Mesenchymal stem cell (in vitro differentiated cells and primary cell): ENCODE data around the gene KCNH6.

Experiments
- DNase-seq: peaks from one replicate; pipeline ENCODE4 v3.0.0-alpha.2; 2013
- H2AFZ ChIP-seq: one replicate; pipeline ENCODE4 v1.6.1; 2013; ENCODE audit warnings: low read depth, mild to moderate bottlenecking, control low read depth, inconsistent platforms, low read length, moderate library complexity
- H2AK5ac ChIP-seq: 2 replicates; pipeline ENCODE4 v1.6.1; 2013; ENCODE audit warnings: low read length, moderate library complexity, mild to moderate bottlenecking, inconsistent platforms; ENCODE audit not compliant: severe bottlenecking
- H2BK120ac ChIP-seq: one replicate; pipeline ENCODE4 v1.6.1; 2013; ENCODE audit warnings: low read depth, mild to moderate bottlenecking, inconsistent platforms, low read length, moderate library complexity
- H2BK12ac ChIP-seq, 2 experiments: one replicate each; pipeline ENCODE4 v1.6.1; 2013; ENCODE audit warnings: inconsistent platforms in 2 of 2, low read length in 2 of 2, mild to moderate bottlenecking in 2 of 2, moderate library complexity in 2 of 2, control low read depth in 1 of 2
- H2BK15ac ChIP-seq: one replicate; pipeline ENCODE4 v1.6.1; 2013; ENCODE audit warnings: mild to moderate bottlenecking, low read depth, inconsistent platforms; ENCODE audit not compliant: poor library complexity, severe bottlenecking
- H2BK5ac ChIP-seq: 2 replicates; pipeline ENCODE4 v1.6.1; 2013; ENCODE audit warnings: low read depth, mild to moderate bottlenecking, low read length, control low read depth, inconsistent platforms; ENCODE audit not compliant: poor library complexity, severe bottlenecking
- H3K14ac ChIP-seq, 2 experiments: one replicate each; pipeline ENCODE4 v1.6.1; 2013; ENCODE audit warnings: inconsistent platforms in 2 of 2, low read length in 2 of 2, control low read depth in 1 of 2, mild to moderate bottlenecking in 1 of 2, moderate library complexity in 1 of 2
- H3K18ac ChIP-seq, 2 experiments: one replicate each; pipeline ENCODE4 v1.6.1; 2013; ENCODE audit warnings: inconsistent platforms in 2 of 2, low read length in 2 of 2, control low read depth in 1 of 2, low read depth in 1 of 2, mild to moderate bottlenecking in 1 of 2
- H3K23ac ChIP-seq, 2 experiments: one replicate each; pipeline ENCODE4 v1.6.1; 2013; ENCODE audit warnings: inconsistent platforms in 2 of 2, low read length in 2 of 2, mild to moderate bottlenecking in 2 of 2, moderate library complexity in 2 of 2, control low read depth in 1 of 2
- H3K27ac ChIP-seq: 2 replicates; pipeline ENCODE4 v1.5.1; 2013; ENCODE audit warnings: mild to moderate bottlenecking, moderate library complexity, low read length, control low read depth, inconsistent platforms; ENCODE audit not compliant: poor library complexity, severe bottlenecking
- H3K27me3 ChIP-seq, 2 experiments: 2 replicates each; pipeline versions ENCODE4 v1.6.1 to v1.7.0; 2013; ENCODE audit warnings: low read length in 2 of 2, mild to moderate bottlenecking in 2 of 2, moderate library complexity in 2 of 2, control low read depth in 1 of 2, inconsistent platforms in 1 of 2; ENCODE audit not compliant: control insufficient read depth in 1 of 2, insufficient read depth in 1 of 2
- H3K36me3 ChIP-seq, 2 experiments: 2 replicates each; pipeline versions ENCODE4 v1.6.1 to v1.7.0; 2013; ENCODE audit warnings: low read length in 2 of 2, control low read depth in 1 of 2, inconsistent platforms in 1 of 2, low read depth in 1 of 2, mild to moderate bottlenecking in 1 of 2; ENCODE audit not compliant: insufficient read depth in 2 of 2, control insufficient read depth in 1 of 2
- H3K4ac ChIP-seq, 2 experiments: one replicate each; pipeline ENCODE4 v1.6.1; 2013; ENCODE audit warnings: inconsistent platforms in 2 of 2, low read length in 2 of 2, mild to moderate bottlenecking in 2 of 2, moderate library complexity in 2 of 2, control low read depth in 1 of 2, low read depth in 1 of 2
- H3K4me1 ChIP-seq: 2 replicates; pipeline ENCODE4 v1.6.1; 2013; ENCODE audit warnings: low read depth, low read length, control low read depth; ENCODE audit not compliant: control insufficient read depth, insufficient read depth
- H3K4me2 ChIP-seq: 2 replicates; pipeline ENCODE4 v1.6.1; 2013; ENCODE audit warnings: low read length, mild to moderate bottlenecking, inconsistent platforms; ENCODE audit not compliant: poor library complexity, severe bottlenecking
- H3K4me3 ChIP-seq, 2 experiments: 2 replicates each; pipeline versions ENCODE4 v1.5.1 to v1.7.0; 2013; ENCODE audit warnings: low read length in 2 of 2, mild to moderate bottlenecking in 2 of 2, control low read depth in 1 of 2, low read depth in 1 of 2; ENCODE audit not compliant: insufficient read depth in 1 of 2
- H3K79me1 ChIP-seq: replicated peaks from 2 replicates; pipeline ENCODE4 v1.6.1; 2013; ENCODE audit warnings: mild to moderate bottlenecking, control low read depth, low read length, inconsistent platforms; ENCODE audit not compliant: poor library complexity, severe bottlenecking
- H3K9ac ChIP-seq: 2 replicates; pipeline ENCODE4 v1.7.0; 2013; ENCODE audit warnings: mild to moderate bottlenecking, low read length, moderate library complexity
- H3K9me3 ChIP-seq: 2 replicates; pipeline ENCODE4 v1.7.0; 2013; ENCODE audit warnings: mild to moderate bottlenecking, low read length; ENCODE audit not compliant: control insufficient read depth
- H4K8ac ChIP-seq: one replicate; pipeline ENCODE4 v1.6.1; 2013; ENCODE audit warnings: inconsistent platforms, mild to moderate bottlenecking, low read length, moderate library complexity
- H4K91ac ChIP-seq: one replicate; pipeline ENCODE4 v1.6.1; 2013; ENCODE audit warnings: mild to moderate bottlenecking, low read length, inconsistent platforms
- WGBS: methylation state at CpG from one replicate; pipeline ENCODE4 v1.1.7; 2013; ENCODE audit warnings: mixed read lengths; 5-methylcytosine and 5-hydroxymethylcytosine counted together

The KCNH6 gene

GRCh38 chr17:63491413-63491812, 31.7 kb upstream of the KCNH6 start:
- no peak overlapping the region for H2BK12ac ChIP-seq
- 83% methylated on average over 8 of the region's 8 CpGs for whole genome bisulfite sequencing
- H2AFZ ChIP-seq = no peak overlapping the region
- peaks cover 0 to 57% of the 10 kb centered on the region in 2 experiments for H3K27me3 ChIP-seq
- no peak overlapping the region for H3K27ac ChIP-seq
- no peak overlapping the region for H2AK5ac ChIP-seq
- H3K79me1 ChIP-seq = no peaks in the 10 kb centered on the region
- no peak overlapping the region for H3K18ac ChIP-seq
- no peak overlapping the region for H2BK120ac ChIP-seq
- no peak overlapping the region for H2BK15ac ChIP-seq
- no peak overlapping the region for H2BK5ac ChIP-seq
- no peak overlapping the region for H3K4me2 ChIP-seq
- H3K9ac ChIP-seq = no peak overlapping the region
- no peak overlapping the region for H4K91ac ChIP-seq
- DNase-seq = no peak
- no peak overlapping the region for H4K8ac ChIP-seq
- H3K9me3 ChIP-seq = no peaks in the 10 kb centered on the region
- H3K4me1 ChIP-seq = peaks cover 22% of the 10 kb centered on the region
- no peak overlapping the region for H3K4me3 ChIP-seq
- peaks cover 0 to 74% of the 10 kb centered on the region in 2 experiments for H3K36me3 ChIP-seq
- no peak overlapping the region for H3K4ac ChIP-seq
- H3K14ac ChIP-seq = no peak overlapping the region
- no peak overlapping the region for H3K23ac ChIP-seq

- Histone ChIP-seq H3K9ac (no peak overlapping the region), H2BK12ac (peak overlapping the region in 1 of 2 experiments; percentile 9)
- WGBS = 80% methylated on average over 10 of the region's 10 CpGs
Observed at GRCh38 chr17:63491977-63492618, 31.1 kb upstream of the KCNH6 start.

DNA sequence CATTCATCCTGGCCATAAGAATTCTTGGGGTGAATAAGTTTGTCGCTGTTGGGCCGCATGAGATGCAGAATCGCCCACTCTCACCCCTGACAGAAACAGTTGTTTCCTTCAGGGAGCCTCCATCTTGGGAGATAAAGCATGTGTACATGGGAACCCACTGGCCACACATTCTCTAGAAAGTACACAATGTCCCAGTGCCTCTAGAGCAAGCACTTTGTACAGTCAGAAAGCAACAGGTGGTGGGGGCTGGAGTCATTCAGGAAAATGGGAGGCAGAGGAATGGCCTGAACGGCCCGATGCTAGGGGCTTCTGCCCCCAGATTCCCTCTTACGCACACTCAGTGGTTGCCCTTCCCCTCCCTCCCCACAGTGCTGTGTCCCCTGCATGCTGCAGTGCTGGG, 30.2 kb upstream of the KCNH6 start:
- H2AK5ac ChIP-seq = no peak overlapping the region
- H3K79me1 ChIP-seq = no peaks in the 10 kb centered on the region
- H2AFZ ChIP-seq = no peak overlapping the region
- H3K36me3 ChIP-seq = peaks cover 0 to 60% of the 10 kb centered on the region in 2 experiments
- peaks cover 27% of the 10 kb centered on the region for H3K4me1 ChIP-seq
- H3K9ac ChIP-seq = no peak overlapping the region
- H3K9me3 ChIP-seq = no peaks in the 10 kb centered on the region
- no peak overlapping the region for H3K14ac ChIP-seq
- H3K23ac ChIP-seq = no peak overlapping the region
- H2BK120ac ChIP-seq = no peak overlapping the region
- peaks cover 0 to 46% of the 10 kb centered on the region in 2 experiments for H3K27me3 ChIP-seq
- no peak overlapping the region for H3K27ac ChIP-seq
- H3K4me2 ChIP-seq = no peak overlapping the region
- no peak overlapping the region for H4K8ac ChIP-seq
- H4K91ac ChIP-seq = no peak overlapping the region
- no peak overlapping the region for H3K18ac ChIP-seq
- H2BK12ac ChIP-seq = no peak overlapping the region
- no peak overlapping the region for H2BK5ac ChIP-seq
- DNase-seq = no peak
- no peak overlapping the region for H3K4me3 ChIP-seq
- H3K4ac ChIP-seq = no peak overlapping the region
- no peak overlapping the region for H2BK15ac ChIP-seq
- 89% methylated on average over 5 of the region's 6 CpGs for WGBS

More at GRCh38 chr17:63491977-63492618, 31.1 kb upstream of the KCNH6 start:
- no peak overlapping the region for H3K23ac ChIP-seq
- H3K9me3 ChIP-seq = no peaks in the 10 kb centered on the region
- no peak overlapping the region for H4K91ac ChIP-seq
- H3K4me3 ChIP-seq = no peak overlapping the region
- H3K27ac ChIP-seq = no peak overlapping the region
- no peak overlapping the region for H2AFZ ChIP-seq
- no peak for DNase-seq
- no peak overlapping the region for H3K4ac ChIP-seq
- no peak overlapping the region for H2AK5ac ChIP-seq
- H3K4me1 ChIP-seq = peaks cover 22% of the 10 kb centered on the region
- no peak overlapping the region for H2BK5ac ChIP-seq
- H2BK120ac ChIP-seq = no peak overlapping the region
- H3K36me3 ChIP-seq = peaks cover 0 to 68% of the 10 kb centered on the region in 2 experiments
- no peak overlapping the region for H3K4me2 ChIP-seq
- H3K18ac ChIP-seq = no peak overlapping the region
- H3K27me3 ChIP-seq = peaks cover 0 to 50% of the 10 kb centered on the region in 2 experiments
- H2BK15ac ChIP-seq = no peak overlapping the region
- no peak overlapping the region for H3K14ac ChIP-seq
- H3K79me1 ChIP-seq = no peaks in the 10 kb centered on the region
- no peak overlapping the region for H4K8ac ChIP-seq

- Histone ChIP-seq H3K4me3 (no peak overlapping the region), H3K36me3 (peaks cover 0 to 58% of the 10 kb centered on the region in 2 experiments), H3K4me2 (no peak overlapping the region), H2BK15ac (no peak overlapping the region), H3K4me1 (peaks cover 29% of the 10 kb centered on the region), H3K14ac (no peak overlapping the region), H2AK5ac (peak overlapping the region; percentile 6), H3K4ac (no peak overlapping the region), H3K27me3 (peaks cover 0 to 46% of the 10 kb centered on the region in 2 experiments), H3K27ac (no peak overlapping the region), H2BK120ac (no peak overlapping the region), H3K79me1 (no peaks in the 10 kb centered on the region), H4K91ac (no peak overlapping the region), H3K9me3 (no peaks in the 10 kb centered on the region), H2BK5ac (no peak overlapping the region), H2AFZ (no peak overlapping the region), H3K9ac (no peak overlapping the region), H3K18ac (no peak overlapping the region), H4K8ac (no peak overlapping the region), H2BK12ac (no peak overlapping the region), H3K23ac (no peak overlapping the region)
- DNase-seq = no peak
- 86% methylated on average over 9 of the region's 9 CpGs for WGBS
Observed at GRCh38 chr17:63493411-63493810, 29.7 kb upstream of the KCNH6 start.
